Activated CD4-positive, alpha-beta T cell treated with anti-CD3 and anti-CD28 coated beads for 4 hours (primary cell): ENCODE results near the gene PDILT.
"Not testable (repeated sequence)": the region's sequence is repeated elsewhere in the genome, so short reads cannot be mapped to it uniquely, and the experiment has no call there.

Experiments
- DNase-seq, 2 donors: peaks; one replicate each; pipeline ENCODE4 v3.0.0-alpha.2; 2020

The PDILT gene

DNA sequence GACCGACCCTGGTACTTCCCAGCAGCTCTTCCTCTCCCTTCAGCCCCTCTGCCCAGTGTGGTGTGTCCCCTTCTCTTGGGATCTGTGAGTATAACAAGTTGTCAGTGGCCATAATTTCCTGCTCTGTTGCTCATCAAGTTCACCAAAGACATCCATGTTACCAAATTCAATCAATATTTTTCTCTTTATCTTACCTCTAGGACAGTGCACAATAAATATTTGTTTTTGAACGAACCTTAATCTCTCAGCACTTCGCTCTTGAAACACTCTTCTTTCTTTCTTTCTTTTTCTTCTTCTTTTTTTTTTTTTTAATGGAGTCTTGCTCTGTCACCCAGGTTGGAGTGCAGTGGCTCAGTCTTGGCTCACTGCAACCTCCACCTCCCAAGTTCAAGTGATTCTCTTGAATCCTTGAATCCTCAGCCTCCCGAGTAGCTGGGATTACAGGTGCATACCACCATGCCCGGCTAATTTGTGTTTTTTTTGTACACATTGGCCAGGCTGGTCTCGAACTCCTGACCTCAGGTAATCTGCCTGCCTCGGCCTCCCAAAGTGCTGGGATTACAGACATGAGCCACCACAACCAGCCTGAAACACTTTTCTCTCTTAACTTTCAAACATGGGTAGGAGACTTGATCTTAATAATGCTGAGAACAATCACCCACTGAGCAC, 49.3 kb downstream of the PDILT start:
- no peak for DNase-seq

DNA sequence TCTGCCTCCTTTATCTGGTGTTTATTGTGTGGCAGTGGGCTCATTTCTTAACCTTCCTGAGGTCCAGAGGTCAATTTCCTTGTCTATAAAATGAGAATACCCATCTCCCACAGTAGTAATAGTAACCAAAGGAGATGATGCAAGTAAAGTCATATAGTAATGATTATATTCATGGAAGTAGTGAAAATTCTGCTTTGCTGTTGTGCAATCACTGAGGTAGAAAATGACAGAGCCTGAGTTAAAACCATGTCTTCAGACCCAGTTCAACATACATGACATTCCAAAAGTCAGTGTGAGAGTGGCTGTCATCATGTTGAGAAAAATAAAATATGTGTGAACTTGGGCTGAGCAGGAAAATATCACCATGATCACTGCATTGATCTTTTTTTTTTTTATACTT, 51.2 kb downstream of the PDILT start:
- DNase-seq, result no peak

- DNase-seq, result no peak
These were observed 51.9 kb downstream of the PDILT start, which contains the start of gene UMOD for GRCh38 chr16:20352615-20353014. TSS of gene UMOD (minus strand) at chr16:20352715. CDS start at chr16:20350737, 1,978 bp downstream.

DNA sequence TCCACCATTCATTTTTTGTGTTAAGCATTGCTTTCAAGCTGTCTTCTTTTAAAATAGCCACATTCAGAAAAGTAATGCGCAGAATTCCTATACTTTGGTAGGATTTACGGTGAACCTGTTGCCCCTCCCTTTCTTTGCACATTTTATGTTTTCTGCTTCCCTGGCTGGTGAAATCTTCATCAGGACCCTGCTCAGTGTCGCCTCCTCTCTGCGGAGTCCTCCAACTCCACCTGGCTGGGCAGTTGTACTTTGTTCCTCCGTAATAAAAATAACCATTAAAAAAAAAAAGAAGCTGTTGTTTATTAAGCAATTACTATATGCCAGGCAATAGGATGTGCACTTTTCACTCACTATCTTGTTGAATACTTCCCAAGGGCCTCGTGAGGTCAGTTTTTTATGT, 54.9 kb downstream of the PDILT start:
- no peak for DNase-seq

- DNase-seq, result no peak
These were observed 56.0 kb downstream of the PDILT start for GRCh38 chr16:20348365-20349185.

DNA sequence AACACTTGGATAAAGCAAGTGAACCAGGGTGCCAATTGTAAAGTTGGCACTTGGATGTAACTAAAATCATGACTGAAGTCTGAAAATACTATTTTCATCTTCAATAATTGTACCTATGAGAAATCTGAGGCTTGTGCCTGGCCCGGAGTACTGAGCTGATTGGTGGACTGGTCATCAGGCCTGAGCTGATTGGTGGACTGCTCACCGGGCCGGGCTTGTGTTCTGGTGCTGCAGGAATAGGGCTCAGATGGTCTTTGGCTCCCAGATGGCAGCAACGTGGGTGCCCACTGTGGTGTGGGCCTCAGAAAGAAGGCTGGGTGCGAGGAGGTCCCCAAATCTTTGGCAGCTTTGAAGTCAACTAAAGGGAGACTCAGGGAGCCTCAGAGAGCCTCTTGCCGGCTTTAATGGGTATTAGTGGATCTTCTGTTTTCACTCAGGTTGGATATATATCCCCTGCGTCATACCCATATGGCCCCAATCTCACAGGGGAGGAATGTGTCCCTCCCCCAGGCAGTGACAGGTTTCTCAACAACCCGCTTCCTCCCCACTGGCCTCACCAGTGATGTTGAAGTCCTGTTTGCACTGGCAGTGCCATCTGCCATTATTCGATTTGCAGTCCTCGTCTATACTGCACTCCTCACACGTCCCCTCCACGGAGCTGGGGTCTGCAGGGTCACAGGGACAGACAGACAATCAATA, 56.7 kb downstream of the PDILT start:
- DNase-seq, result no peak

GRCh38 chr16:20344611-20345010, 59.9 kb downstream of the PDILT start:
- no peak for DNase-seq

- DNase-seq, result no peak
These were observed 64.8 kb downstream of the PDILT start for GRCh38 chr16:20339744-20340143.

DNA sequence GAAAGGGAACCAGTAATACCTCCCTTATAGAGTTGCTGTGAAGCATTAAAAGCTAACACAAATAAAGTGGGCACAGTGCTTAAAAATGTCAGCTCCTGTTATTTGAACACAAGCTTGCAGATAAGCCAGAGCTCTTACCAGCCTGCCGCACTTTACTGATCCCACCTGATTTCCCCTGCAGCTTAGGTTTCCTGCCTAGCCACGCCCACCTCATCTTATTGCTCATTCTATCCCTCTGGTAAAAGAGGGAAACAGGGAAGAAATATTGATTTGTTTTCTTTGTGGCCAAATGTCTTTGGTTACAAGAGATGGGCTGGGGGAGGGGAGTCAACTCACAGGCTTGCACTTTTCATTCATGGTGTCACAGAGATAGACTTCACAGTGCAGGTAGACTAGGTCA, 67.6 kb downstream of the PDILT start:
- DNase-seq, result no peak

DNA sequence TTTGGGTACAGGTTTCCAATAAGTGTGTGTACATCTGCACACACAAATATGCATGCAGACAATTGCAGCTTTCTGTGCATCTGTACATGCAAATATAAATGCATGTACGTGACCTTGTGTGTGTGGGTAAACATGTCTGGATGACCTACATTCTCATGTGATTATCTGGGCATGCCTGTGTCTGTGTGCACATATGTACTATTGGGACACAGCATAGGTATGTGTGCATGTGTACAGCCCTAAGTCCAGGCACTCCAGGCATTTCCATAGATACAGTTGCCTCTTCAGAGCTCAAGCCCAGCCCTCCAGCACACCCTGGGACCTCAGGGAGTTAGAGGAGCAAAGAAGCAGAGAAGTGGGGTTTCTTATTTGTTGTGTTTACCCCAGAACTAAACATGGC, 70.1 kb downstream of the PDILT start:
- no peak for DNase-seq

DNA sequence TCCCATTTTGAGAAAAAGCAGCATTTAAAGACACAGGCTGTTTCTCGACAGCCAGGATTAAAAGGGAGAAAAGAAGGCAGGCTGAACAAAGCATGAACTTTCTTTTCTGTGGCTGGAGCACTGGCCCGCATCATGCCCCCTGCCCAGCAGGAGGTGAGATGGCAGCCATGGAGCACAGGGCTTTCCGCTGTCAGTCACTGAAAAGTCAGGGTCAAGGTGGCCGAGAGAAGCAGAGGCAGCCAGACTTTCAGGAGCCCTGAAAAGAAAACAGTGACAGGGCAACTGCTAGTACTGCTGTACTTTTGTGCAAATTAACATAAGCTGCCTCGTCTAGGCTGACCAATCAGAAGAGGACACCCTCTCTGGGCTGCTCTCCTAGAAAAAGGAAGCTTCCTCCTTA, 71.4 kb downstream of the PDILT start:
- DNase-seq, result no peak

DNA sequence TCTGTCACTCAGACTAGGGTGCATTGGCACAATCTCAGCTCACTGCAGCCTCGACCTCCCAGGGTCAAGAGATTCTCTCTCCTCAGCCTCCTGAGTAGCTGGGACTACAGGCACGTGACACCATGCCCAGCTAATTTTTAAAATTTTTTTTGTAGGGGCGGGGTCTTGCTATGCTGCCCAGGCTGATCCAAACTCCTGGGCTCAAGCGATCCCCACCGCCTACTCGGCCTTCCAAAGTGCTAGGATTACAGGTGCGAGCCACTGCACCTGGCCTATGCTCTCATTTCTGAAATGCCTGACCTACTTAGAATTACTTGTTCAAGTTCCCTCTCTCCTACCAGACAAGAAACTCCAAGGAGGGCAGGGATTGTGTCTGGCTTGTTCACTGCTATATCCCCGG, 72.1 kb downstream of the PDILT start:
- DNase-seq, result no peak

DNA sequence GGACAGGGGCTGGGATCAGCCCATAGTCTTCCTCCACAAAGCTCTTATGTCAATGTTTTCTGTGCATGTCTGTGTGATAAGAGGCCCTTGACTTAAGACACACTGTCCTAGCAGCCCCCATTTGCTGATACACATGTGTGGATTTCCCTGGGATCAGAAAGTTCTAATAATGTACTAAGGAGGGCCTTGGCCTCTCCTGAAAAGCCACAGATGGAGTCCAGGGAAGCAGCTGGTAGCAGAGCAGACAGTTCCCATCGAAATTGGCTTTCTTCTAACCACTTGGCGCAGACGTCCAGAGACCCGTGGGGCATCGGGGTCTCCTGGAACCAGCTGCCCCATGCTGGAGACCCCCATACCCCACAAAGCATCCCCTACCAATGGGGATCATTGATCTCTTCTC, 72.9 kb downstream of the PDILT start:
- no peak for DNase-seq

GRCh38 chr16:20329392-20330138, 75.0 kb downstream of the PDILT start:
- no peak for DNase-seq

- no peak for DNase-seq
These were observed 77.0 kb downstream of the PDILT start, which contains the start of gene GP2 for GRCh38 chr16:20327444-20328041. TSS of gene GP2 (minus strand) at chr16:20327513. CDS start at chr16:20326431, 1,082 bp downstream.

GRCh38 chr16:20326321-20326720, 78.2 kb downstream of the PDILT start:
- no peak for DNase-seq

GRCh38 chr16:20325005-20325404, 79.5 kb downstream of the PDILT start:
- no peak for DNase-seq

DNA sequence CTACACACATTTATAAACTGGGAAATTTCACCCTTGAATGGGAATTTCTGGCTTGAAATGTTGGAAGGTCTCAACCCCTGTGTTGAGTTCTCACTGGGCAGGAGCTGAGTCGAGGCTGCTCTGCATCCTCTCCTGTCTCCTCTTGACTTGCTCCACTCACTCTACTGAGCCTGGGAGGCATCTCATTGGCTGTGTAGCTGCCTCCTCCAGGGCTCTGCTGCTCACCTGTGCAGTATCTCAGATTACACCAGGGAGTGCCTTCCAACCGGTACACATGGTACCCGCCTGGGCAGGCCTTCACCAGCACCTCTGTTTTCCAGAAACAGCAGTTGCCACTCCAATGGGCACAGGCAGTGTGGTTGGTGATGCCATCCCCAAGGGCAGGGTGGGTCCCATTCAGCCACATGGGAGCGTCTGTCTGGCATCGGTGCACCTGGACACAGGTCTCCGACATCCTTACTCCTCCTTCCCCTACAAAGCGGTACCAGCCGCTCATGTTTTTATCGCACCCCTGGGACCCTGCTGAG, 80.9 kb downstream of the PDILT start:
- DNase-seq, result no peak

DNA sequence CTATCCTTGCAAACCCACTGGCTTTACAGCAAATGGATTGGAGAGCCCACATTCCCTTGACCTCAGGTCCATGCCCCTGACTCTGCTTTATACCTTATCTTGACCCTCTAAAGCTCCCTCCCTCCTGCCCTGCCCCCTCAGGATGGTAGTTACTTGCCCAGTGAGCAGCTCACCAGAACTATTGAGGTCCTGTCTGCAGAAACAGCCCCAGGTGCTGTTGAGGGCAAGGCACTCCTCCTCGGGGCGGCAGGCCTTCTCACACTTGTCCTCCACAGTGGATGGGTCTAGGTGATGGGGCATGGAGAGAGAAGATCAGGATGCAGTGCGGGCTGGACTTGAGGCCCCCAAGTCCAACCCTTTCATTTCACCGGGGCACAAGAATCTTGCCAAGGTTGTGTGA, 81.8 kb downstream of the PDILT start:
- no peak for DNase-seq

- no peak for DNase-seq
These were observed 82.9 kb downstream of the PDILT start for GRCh38 chr16:20321671-20322070.

DNA sequence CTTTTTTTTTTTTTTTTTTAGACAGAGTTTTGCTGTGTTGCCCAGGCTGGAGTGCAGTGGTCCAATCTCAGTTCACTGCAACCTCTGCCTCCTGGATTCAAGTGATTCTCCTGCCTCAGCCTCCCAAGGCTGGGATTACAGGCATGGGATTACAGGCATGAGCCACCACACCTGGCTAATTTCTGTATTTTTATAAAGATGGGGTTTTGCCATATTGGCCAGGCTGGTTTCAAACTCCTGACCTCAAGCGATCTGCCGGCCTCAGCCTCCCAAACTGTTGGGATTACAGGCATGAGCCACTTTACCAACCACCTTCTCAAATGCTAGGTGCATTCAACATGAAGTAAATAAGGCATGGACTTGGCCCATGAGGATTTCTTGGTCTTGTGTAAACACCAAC, 83.5 kb downstream of the PDILT start:
- not testable (repeated sequence) for DNase-seq

DNA sequence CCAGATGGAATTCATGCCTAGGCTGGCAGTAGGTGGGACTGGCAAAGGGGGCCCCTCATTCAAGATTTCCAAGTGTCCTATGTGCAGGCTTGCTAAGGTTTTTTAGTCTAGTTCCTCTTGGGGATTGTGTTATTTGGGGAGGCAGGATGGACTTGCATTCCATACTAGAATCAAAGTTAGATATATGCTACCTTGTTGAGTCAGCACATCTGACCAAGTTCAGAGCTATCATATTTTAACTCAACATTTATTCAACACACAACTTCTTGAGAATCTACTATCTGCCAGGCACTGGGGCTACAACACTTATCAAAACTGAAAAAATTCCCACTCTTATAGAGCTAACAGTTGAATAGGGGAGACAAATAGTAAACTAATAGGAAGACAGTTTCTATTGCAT, 83.9 kb downstream of the PDILT start:
- DNase-seq, result no peak
